Measurements from ENCODE around the gene SAMM50.

SAMM50 gene

GRCh38 chr22:43955040-43955882, at the start of gene SAMM50:
Gene SAMM50 (plus strand): TSS chr22:43955442. CDS start chr22:43955578, 136 bp downstream.
- Histone ChIP-seq H3K9me3 (ENCODE audit: control insufficient read depth in 5 of 5, low read length in 5 of 5) (no peaks in the 10 kb centered on the region), H3K9ac (ENCODE audit: low read length in 5 of 5) (peak within 1 kb of the TSS; percentile 68 to 91 (median 78)), H3K27me3 (ENCODE audit: control insufficient read depth in 5 of 5, insufficient read depth in 4 of 5, low read length in 5 of 5) (peaks cover 0 to 3% (median 0%) of the 10 kb centered on the region in 5 donors), H3K27ac (ENCODE audit: low read depth, low read length) (peak within 1 kb of the TSS; percentile 92), H3K4me3 (ENCODE audit: low read depth in 1 of 5, low read length in 5 of 5) (peak within 1 kb of the TSS; percentile 89 to 97 (median 93)), H3K36me3 (ENCODE audit: control insufficient read depth in 5 of 5, insufficient read depth in 5 of 5, low read length in 5 of 5) (peaks cover 0 to 3% (median 0%) of the 10 kb centered on the region in 5 donors), H3K4me1 (ENCODE audit: control insufficient read depth in 5 of 5, insufficient read depth in 5 of 5, low read length in 5 of 5) (peaks cover 4 to 38% (median 36%) of the 10 kb centered on the region in 5 donors)

DNA sequence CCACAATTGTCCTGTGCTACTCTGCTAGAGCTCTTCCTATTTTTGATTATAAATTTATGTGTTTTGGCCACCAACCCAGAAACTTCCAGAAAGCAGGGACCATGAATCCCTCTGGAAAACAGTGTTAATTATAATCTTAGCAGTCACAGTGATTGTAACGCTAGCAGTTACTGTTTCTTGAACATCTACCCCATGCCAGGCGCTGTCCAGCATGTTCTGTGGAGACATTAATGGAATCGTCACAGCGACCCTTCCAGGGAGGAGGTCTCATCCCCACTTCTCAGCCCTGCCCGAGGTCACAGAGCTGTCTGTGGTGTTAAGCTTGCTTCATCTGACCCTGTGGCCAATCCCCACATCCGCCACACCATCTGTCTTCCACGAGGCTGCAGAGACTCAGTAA, 49.6 kb upstream of the SAMM50 start:
- Histone ChIP-seq H3K36me3 (ENCODE audit: control insufficient read depth in 5 of 5, insufficient read depth in 5 of 5, low read length in 5 of 5) (no peaks in the 10 kb centered on the region), H3K9me3 (ENCODE audit: control insufficient read depth in 5 of 5, low read length in 5 of 5) (no peaks in the 10 kb centered on the region), H3K27me3 (ENCODE audit: control insufficient read depth in 5 of 5, insufficient read depth in 4 of 5, low read length in 5 of 5) (peaks cover 0 to 13% (median 10%) of the 10 kb centered on the region in 5 donors), H3K27ac (ENCODE audit: low read depth, low read length) (no peak overlapping the region), H3K4me3 (ENCODE audit: low read depth in 1 of 5, low read length in 5 of 5) (no peak overlapping the region), H3K4me1 (ENCODE audit: control insufficient read depth in 5 of 5, insufficient read depth in 5 of 5, low read length in 5 of 5) (no peaks in the 10 kb centered on the region), H3K9ac (ENCODE audit: low read length in 5 of 5) (no peak overlapping the region)

DNA sequence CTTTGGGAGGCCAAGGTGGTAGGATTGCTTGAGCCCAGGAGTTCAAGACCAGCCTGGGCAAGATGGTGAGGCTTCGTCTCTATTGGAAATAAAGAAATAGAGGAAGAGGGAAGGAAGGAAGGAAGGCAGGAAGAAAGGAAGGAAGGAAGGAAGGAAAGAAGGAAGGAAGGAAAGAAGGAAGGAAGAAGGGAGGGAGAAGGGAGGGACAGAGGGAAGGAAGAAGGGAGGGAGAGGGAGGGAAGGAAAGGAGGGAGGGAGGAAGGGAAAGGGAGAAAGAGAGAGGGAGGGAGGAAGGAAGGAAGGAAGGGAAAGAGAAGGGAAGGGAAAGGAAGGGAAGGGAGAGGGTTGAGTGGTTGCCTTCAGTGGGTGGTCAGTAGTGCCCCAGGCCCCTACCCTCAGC, 45.5 kb upstream of the SAMM50 start:
- Histone ChIP-seq H3K36me3 (ENCODE audit: control insufficient read depth in 5 of 5, insufficient read depth in 5 of 5, low read length in 5 of 5) (no peaks in the 10 kb centered on the region), H3K27me3 (ENCODE audit: control insufficient read depth in 5 of 5, insufficient read depth in 4 of 5, low read length in 5 of 5) (peaks cover 2 to 10% (median 7%) of the 10 kb centered on the region in 5 donors), H3K9me3 (ENCODE audit: control insufficient read depth in 5 of 5, low read length in 5 of 5) (no peaks in the 10 kb centered on the region), H3K4me3 (ENCODE audit: low read depth in 1 of 5, low read length in 5 of 5) (no peak overlapping the region), H3K27ac (ENCODE audit: low read depth, low read length) (no peak overlapping the region), H3K4me1 (ENCODE audit: control insufficient read depth in 5 of 5, insufficient read depth in 5 of 5, low read length in 5 of 5) (no peaks in the 10 kb centered on the region), H3K9ac (ENCODE audit: low read length in 5 of 5) (no peak overlapping the region)

GRCh38 chr22:43910178-43910695, 45.0 kb upstream of the SAMM50 start:
- no peaks in the 10 kb centered on the region for H3K36me3 ChIP-seq (ENCODE audit: control insufficient read depth in 5 of 5, insufficient read depth in 5 of 5, low read length in 5 of 5)
- no peaks in the 10 kb centered on the region for H3K9me3 ChIP-seq (ENCODE audit: control insufficient read depth in 5 of 5, low read length in 5 of 5)
- no peak overlapping the region for H3K4me3 ChIP-seq (ENCODE audit: low read depth in 1 of 5, low read length in 5 of 5)
- H3K4me1 ChIP-seq (ENCODE audit: control insufficient read depth in 5 of 5, insufficient read depth in 5 of 5, low read length in 5 of 5), result no peaks in the 10 kb centered on the region
- no peak overlapping the region for H3K27ac ChIP-seq (ENCODE audit: low read depth, low read length)
- no peak overlapping the region for H3K9ac ChIP-seq (ENCODE audit: low read length in 5 of 5)
- H3K27me3 ChIP-seq (ENCODE audit: control insufficient read depth in 5 of 5, insufficient read depth in 4 of 5, low read length in 5 of 5), result peaks cover 2 to 7% (median 4%) of the 10 kb centered on the region in 5 donors

- Histone ChIP-seq H3K27me3 (ENCODE audit: control insufficient read depth in 5 of 5, insufficient read depth in 4 of 5, low read length in 5 of 5) (peaks cover 0 to 7% (median 2%) of the 10 kb centered on the region in 5 donors), H3K27ac (ENCODE audit: low read depth, low read length) (no peak overlapping the region), H3K9me3 (ENCODE audit: control insufficient read depth in 5 of 5, low read length in 5 of 5) (no peaks in the 10 kb centered on the region), H3K4me3 (ENCODE audit: low read depth in 1 of 5, low read length in 5 of 5) (no peak overlapping the region), H3K4me1 (ENCODE audit: control insufficient read depth in 5 of 5, insufficient read depth in 5 of 5, low read length in 5 of 5) (no peaks in the 10 kb centered on the region), H3K36me3 (ENCODE audit: control insufficient read depth in 5 of 5, insufficient read depth in 5 of 5, low read length in 5 of 5) (no peaks in the 10 kb centered on the region), H3K9ac (ENCODE audit: low read length in 5 of 5) (no peak overlapping the region)
Measured at GRCh38 chr22:43911351-43911750, 43.9 kb upstream of the SAMM50 start.

GRCh38 chr22:43917521-43917920, 37.7 kb upstream of the SAMM50 start:
- Histone ChIP-seq H3K36me3 (ENCODE audit: control insufficient read depth in 5 of 5, insufficient read depth in 5 of 5, low read length in 5 of 5) (no peaks in the 10 kb centered on the region), H3K4me1 (ENCODE audit: control insufficient read depth in 5 of 5, insufficient read depth in 5 of 5, low read length in 5 of 5) (peaks cover 0 to 28% (median 2%) of the 10 kb centered on the region in 5 donors), H3K27ac (ENCODE audit: low read depth, low read length) (no peak overlapping the region), H3K9ac (ENCODE audit: low read length in 5 of 5) (no peak overlapping the region), H3K27me3 (ENCODE audit: control insufficient read depth in 5 of 5, insufficient read depth in 4 of 5, low read length in 5 of 5) (peaks cover 0 to 3% (median 0%) of the 10 kb centered on the region in 5 donors), H3K4me3 (ENCODE audit: low read depth in 1 of 5, low read length in 5 of 5) (no peak overlapping the region), H3K9me3 (ENCODE audit: control insufficient read depth in 5 of 5, low read length in 5 of 5) (no peaks in the 10 kb centered on the region)

DNA sequence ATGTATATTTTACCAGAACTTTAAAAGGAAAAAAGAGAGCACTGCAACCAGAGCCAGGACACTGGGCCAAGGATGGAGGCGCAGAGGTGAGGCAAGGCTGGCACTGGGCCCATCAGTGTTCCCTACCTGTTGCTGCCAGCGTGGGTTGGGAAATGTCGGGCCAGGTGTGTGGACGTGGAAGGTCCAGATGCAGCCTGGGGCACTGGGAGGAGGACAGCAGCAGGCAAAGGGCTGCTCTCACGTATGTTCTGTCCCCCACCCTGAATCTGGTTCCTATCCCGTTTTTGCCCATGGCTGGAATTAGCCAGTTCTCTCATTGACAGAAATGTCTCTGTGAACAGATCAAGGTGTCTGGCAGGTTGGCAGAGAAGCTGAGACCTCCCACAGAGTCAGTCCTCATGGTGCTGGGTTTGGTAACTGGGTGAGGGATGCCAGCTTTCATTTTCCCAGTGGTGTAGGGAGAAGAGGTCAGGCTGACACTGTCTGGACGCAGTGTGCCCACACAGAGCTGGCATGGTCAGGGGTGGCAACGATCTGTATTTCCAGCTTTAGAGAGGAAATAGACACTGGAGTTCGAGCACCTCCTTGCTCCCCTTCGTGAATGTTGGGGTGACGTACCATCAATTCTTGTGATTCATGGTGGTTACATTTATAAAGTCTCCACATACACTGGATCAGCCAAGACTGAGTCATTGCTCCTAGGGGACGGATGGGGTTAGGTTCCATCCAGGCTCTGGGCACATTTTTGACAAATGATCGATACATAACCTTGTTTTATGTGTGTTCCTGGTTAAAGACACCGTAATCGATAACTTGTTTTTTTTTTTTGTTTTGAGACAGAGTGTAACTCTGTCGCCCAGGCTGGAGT, 35.9 kb upstream of the SAMM50 start:
- no peak overlapping the region for H3K9ac ChIP-seq (ENCODE audit: low read length in 5 of 5)
- peaks cover 0 to 3% (median 0%) of the 10 kb centered on the region in 5 donors for H3K27me3 ChIP-seq (ENCODE audit: control insufficient read depth in 5 of 5, insufficient read depth in 4 of 5, low read length in 5 of 5)
- no peak overlapping the region for H3K27ac ChIP-seq (ENCODE audit: low read depth, low read length)
- no peaks in the 10 kb centered on the region for H3K36me3 ChIP-seq (ENCODE audit: control insufficient read depth in 5 of 5, insufficient read depth in 5 of 5, low read length in 5 of 5)
- peaks cover 0 to 2% (median 0%) of the 10 kb centered on the region in 5 donors for H3K9me3 ChIP-seq (ENCODE audit: control insufficient read depth in 5 of 5, low read length in 5 of 5)
- peaks cover 0 to 40% (median 13%) of the 10 kb centered on the region in 5 donors for H3K4me1 ChIP-seq (ENCODE audit: control insufficient read depth in 5 of 5, insufficient read depth in 5 of 5, low read length in 5 of 5)
- H3K4me3 ChIP-seq (ENCODE audit: low read depth in 1 of 5, low read length in 5 of 5), result no peak overlapping the region

- Histone ChIP-seq H3K36me3 (ENCODE audit: control insufficient read depth in 5 of 5, insufficient read depth in 5 of 5, low read length in 5 of 5) (no peaks in the 10 kb centered on the region), H3K27me3 (ENCODE audit: control insufficient read depth in 5 of 5, insufficient read depth in 4 of 5, low read length in 5 of 5) (peaks cover 0 to 3% (median 0%) of the 10 kb centered on the region in 5 donors), H3K9ac (ENCODE audit: low read length in 5 of 5) (no peak overlapping the region), H3K9me3 (ENCODE audit: control insufficient read depth in 5 of 5, low read length in 5 of 5) (peaks cover 0 to 3% (median 0%) of the 10 kb centered on the region in 5 donors), H3K4me1 (ENCODE audit: control insufficient read depth in 5 of 5, insufficient read depth in 5 of 5, low read length in 5 of 5) (peaks cover 0 to 59% (median 13%) of the 10 kb centered on the region in 5 donors), H3K27ac (ENCODE audit: low read depth, low read length) (no peak overlapping the region), H3K4me3 (ENCODE audit: low read depth in 1 of 5, low read length in 5 of 5) (no peak overlapping the region)
Measured at GRCh38 chr22:43921370-43921769, 33.9 kb upstream of the SAMM50 start.

- H3K27ac ChIP-seq (ENCODE audit: low read depth, low read length), result no peak overlapping the region
- H3K36me3 ChIP-seq (ENCODE audit: control insufficient read depth in 5 of 5, insufficient read depth in 5 of 5, low read length in 5 of 5), result no peaks in the 10 kb centered on the region
- H3K27me3 ChIP-seq (ENCODE audit: control insufficient read depth in 5 of 5, insufficient read depth in 4 of 5, low read length in 5 of 5), result peaks cover 0 to 3% (median 0%) of the 10 kb centered on the region in 5 donors
- no peak overlapping the region for H3K9ac ChIP-seq (ENCODE audit: low read length in 5 of 5)
- no peak overlapping the region for H3K4me3 ChIP-seq (ENCODE audit: low read depth in 1 of 5, low read length in 5 of 5)
- peaks cover 0 to 3% (median 0%) of the 10 kb centered on the region in 5 donors for H3K9me3 ChIP-seq (ENCODE audit: control insufficient read depth in 5 of 5, low read length in 5 of 5)
- peaks cover 0 to 64% (median 13%) of the 10 kb centered on the region in 5 donors for H3K4me1 ChIP-seq (ENCODE audit: control insufficient read depth in 5 of 5, insufficient read depth in 5 of 5, low read length in 5 of 5)
Measured at GRCh38 chr22:43922123-43922522, 33.1 kb upstream of the SAMM50 start.

All from subcutaneous abdominal adipose tissue (tissue), 5 donors.